NCI-H2107 (cell line): ENCODE results near the gene HPSE.
A peak's percentile ranks its signal among the peaks of the same experiment; 100 is the strongest.

Experiments used
- DNase-seq: peaks from one replicate; lab custom pipeline; 2025; lab: John Stamatoyannopoulos, UW

Gene HPSE

GRCh38 chr4:83334425-83335241 is at the start of gene HPSE:
Gene HPSE, minus strand, starts transcription at chr4:83334848. Its CDS starts 66 bp downstream, at chr4:83334782.
- peak; percentile 22 for DNase-seq

- DNase-seq = no peak
Measured at GRCh38 chr4:83382850-83383249, 48.2 kb upstream of the HPSE start.

GRCh38 chr4:83381173-83381572 is 46.5 kb upstream of the HPSE start:
- no peak for DNase-seq

- DNase-seq = no peak
Measured at GRCh38 chr4:83378419-83378818, 43.8 kb upstream of the HPSE start.

- no peak for DNase-seq
Measured at GRCh38 chr4:83372931-83373330, 38.3 kb upstream of the HPSE start.

GRCh38 chr4:83371936-83372335 is 37.3 kb upstream of the HPSE start:
- DNase-seq = no peak

- no peak for DNase-seq
Measured at GRCh38 chr4:83371235-83371634, 36.6 kb upstream of the HPSE start.

GRCh38 chr4:83370640-83370906 is 35.9 kb upstream of the HPSE start:
- no peak for DNase-seq

- DNase-seq = no peak
Measured at GRCh38 chr4:83369831-83370639, 35.4 kb upstream of the HPSE start.

- DNase-seq = no peak
Measured at GRCh38 chr4:83364312-83364711, 29.7 kb upstream of the HPSE start.

- DNase-seq = peak; percentile 7
Measured at GRCh38 chr4:83362492-83363329, 28.1 kb upstream of the HPSE start.

- DNase-seq = no peak
Measured at GRCh38 chr4:83361416-83362103, 26.9 kb upstream of the HPSE start.

GRCh38 chr4:83360018-83360417 is 25.4 kb upstream of the HPSE start:
- DNase-seq = no peak

GRCh38 chr4:83358410-83358809 is 23.8 kb upstream of the HPSE start:
- DNase-seq = no peak

GRCh38 chr4:83356899-83357661 is 22.4 kb upstream of the HPSE start:
- DNase-seq = no peak

- DNase-seq = no peak
Measured at GRCh38 chr4:83353516-83353915, 18.9 kb upstream of the HPSE start.

GRCh38 chr4:83348074-83348473 is 13.4 kb upstream of the HPSE start:
- no peak for DNase-seq

GRCh38 chr4:83342476-83342875 is 7.8 kb upstream of the HPSE start:
- DNase-seq = no peak

GRCh38 chr4:83340692-83341343 is 6.2 kb upstream of the HPSE start:
- DNase-seq = peak; percentile 1

GRCh38 chr4:83339573-83339972 is 4.9 kb upstream of the HPSE start:
- no peak for DNase-seq

GRCh38 chr4:83335701-83336100 is 1.1 kb upstream of the HPSE start:
- DNase-seq = no peak
